ENCODE measurements around the gene PTK7. TPM values are rescaled to one million over a fixed set of nuclear protein-coding genes. Genes with fewer than 3 reads are reported as not detected.

Gene PTK7
- total RNA-seq, 1 experiment from 2014 or later, result 105 TPM

DNA sequence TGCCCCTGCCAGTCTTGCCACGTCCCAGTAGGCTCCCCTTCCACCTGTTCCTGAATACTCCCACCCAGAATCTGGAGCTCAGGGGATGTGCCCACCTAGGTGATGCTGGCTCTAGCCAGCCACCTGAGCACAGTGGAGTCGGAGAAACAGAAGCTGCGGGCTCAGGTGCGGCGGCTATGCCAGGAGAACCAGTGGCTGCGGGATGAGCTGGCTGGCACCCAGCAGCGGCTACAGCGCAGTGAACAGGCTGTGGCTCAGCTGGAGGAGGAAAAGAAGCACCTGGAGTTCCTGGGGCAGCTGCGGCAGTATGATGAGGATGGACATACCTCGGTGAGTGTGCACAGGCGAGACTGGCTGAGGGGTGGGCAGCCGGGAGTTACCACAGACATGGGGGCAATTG, 13.3 kb upstream of the PTK7 start:
- RAD21 ChIA-PET (ENCODE audit: low non-redundant PET in 1 of 2, low total read pairs in 2 of 2, uncharacterized antibody in 2 of 2, unreplicated experiment in 2 of 2), result no interaction called here
- Histone ChIP-seq H3K4me3 (replicated peaks in 1 of 2; ENCODE audit: low read depth in 1 of 2, low read length in 2 of 2) (no peak overlapping the region), H3K9me3 (ENCODE audit: control insufficient read depth in 1 of 2, insufficient read depth in 1 of 2, low read depth in 1 of 2, low read length in 2 of 2) (no peaks in the 10 kb centered on the region), H3K79me2 (ENCODE audit: insufficient read depth, low read length) (peaks cover 14% of the 10 kb centered on the region), H3K27me3 (ENCODE audit: insufficient read depth, low read length) (no peaks in the 10 kb centered on the region), H3K4me1 (ENCODE audit: control insufficient read depth in 1 of 2, insufficient read depth in 2 of 2, low read length in 2 of 2) (peaks cover 8 to 18% of the 10 kb centered on the region in 2 experiments; a peak in 3 of 4 replicates), H3K9me2 (ENCODE audit: insufficient read depth) (no peaks in the 10 kb centered on the region), H2AFZ (ENCODE audit: low read depth, low read length, poor library complexity, severe bottlenecking) (no peak overlapping the region), H4K20me1 (ENCODE audit: insufficient read depth) (no peaks in the 10 kb centered on the region), H3K4me2 (ENCODE audit: low read length) (no peak overlapping the region), H3K9ac (ENCODE audit: low read length) (no peak overlapping the region), H3K36me3 (ENCODE audit: control insufficient read depth in 1 of 2, insufficient read depth in 2 of 2, low read length in 2 of 2) (peaks cover 0 to 2% of the 10 kb centered on the region in 2 experiments; a peak in 1 of 4 replicates), H3K27ac (ENCODE audit: low read depth, low read length) (no peak overlapping the region)
- CTCF ChIA-PET, result no interaction called here
- POLR2A ChIA-PET, result no interaction called here
- intact Hi-C loops (cut with micrococcal nuclease), result no loop called here
- no peak for DNase-seq (ENCODE audit: low read depth, low spot score)
- no peak for ATAC-seq
- no peak for TF ChIP-seq TCF7L2 (IDR thresholded peaks at IDR 0.05; ENCODE audit: borderline replicate concordance, extremely low read depth, insufficient read depth, insufficient read length)
- TF ChIP-seq EZH2 (IDR thresholded peaks at IDR 0.05), result no peak
- no peak for TF ChIP-seq CEBPB (IDR thresholded peaks at IDR 0.05; ENCODE audit: low read depth)
- TF ChIP-seq, protein P1, sequence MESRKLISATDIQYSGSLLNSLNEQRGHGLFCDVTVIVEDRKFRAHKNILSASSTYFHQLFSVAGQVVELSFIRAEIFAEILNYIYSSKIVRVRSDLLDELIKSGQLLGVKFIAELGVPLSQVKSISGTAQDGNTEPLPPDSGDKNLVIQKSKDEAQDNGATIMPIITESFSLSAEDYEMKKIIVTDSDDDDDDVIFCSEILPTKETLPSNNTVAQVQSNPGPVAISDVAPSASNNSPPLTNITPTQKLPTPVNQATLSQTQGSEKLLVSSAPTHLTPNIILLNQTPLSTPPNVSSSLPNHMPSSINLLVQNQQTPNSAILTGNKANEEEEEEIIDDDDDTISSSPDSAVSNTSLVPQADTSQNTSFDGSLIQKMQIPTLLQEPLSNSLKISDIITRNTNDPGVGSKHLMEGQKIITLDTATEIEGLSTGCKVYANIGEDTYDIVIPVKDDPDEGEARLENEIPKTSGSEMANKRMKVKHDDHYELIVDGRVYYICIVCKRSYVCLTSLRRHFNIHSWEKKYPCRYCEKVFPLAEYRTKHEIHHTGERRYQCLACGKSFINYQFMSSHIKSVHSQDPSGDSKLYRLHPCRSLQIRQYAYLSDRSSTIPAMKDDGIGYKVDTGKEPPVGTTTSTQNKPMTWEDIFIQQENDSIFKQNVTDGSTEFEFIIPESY (IDR thresholded peaks at IDR 0.05; ENCODE audit: extremely low read depth, insufficient replicate concordance, low read length), result no peak
- TF ChIP-seq, protein P2, sequence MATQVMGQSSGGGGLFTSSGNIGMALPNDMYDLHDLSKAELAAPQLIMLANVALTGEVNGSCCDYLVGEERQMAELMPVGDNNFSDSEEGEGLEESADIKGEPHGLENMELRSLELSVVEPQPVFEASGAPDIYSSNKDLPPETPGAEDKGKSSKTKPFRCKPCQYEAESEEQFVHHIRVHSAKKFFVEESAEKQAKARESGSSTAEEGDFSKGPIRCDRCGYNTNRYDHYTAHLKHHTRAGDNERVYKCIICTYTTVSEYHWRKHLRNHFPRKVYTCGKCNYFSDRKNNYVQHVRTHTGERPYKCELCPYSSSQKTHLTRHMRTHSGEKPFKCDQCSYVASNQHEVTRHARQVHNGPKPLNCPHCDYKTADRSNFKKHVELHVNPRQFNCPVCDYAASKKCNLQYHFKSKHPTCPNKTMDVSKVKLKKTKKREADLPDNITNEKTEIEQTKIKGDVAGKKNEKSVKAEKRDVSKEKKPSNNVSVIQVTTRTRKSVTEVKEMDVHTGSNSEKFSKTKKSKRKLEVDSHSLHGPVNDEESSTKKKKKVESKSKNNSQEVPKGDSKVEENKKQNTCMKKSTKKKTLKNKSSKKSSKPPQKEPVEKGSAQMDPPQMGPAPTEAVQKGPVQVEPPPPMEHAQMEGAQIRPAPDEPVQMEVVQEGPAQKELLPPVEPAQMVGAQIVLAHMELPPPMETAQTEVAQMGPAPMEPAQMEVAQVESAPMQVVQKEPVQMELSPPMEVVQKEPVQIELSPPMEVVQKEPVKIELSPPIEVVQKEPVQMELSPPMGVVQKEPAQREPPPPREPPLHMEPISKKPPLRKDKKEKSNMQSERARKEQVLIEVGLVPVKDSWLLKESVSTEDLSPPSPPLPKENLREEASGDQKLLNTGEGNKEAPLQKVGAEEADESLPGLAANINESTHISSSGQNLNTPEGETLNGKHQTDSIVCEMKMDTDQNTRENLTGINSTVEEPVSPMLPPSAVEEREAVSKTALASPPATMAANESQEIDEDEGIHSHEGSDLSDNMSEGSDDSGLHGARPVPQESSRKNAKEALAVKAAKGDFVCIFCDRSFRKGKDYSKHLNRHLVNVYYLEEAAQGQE (IDR thresholded peaks at IDR 0.05; ENCODE audit: low read depth), result no peak
- TF ChIP-seq, protein P3, sequence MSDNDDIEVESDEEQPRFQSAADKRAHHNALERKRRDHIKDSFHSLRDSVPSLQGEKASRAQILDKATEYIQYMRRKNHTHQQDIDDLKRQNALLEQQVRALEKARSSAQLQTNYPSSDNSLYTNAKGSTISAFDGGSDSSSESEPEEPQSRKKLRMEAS (IDR thresholded peaks at IDR 0.05), result no peak
- no peak for TF ChIP-seq RAD21 (IDR thresholded peaks at IDR 0.05; ENCODE audit: low read depth)
- no peak for TF ChIP-seq POLR2A (IDR thresholded peaks at IDR 0.05; ENCODE audit: borderline replicate concordance, extremely low read depth, insufficient read depth, insufficient read length)
- no peak for TF ChIP-seq FOSL1 (IDR thresholded peaks at IDR 0.05; ENCODE audit: low read depth)
- BruUV-seq (replicated peaks), result no TSS peak
